HL-60 (cell line): Measurements from ENCODE around the gene QRFPR.

Experiments
- DNase-seq, 2 experiments: peaks; one replicate each; pipeline ENCODE4 v3.0.0-alpha.2; 2010 to 2020; ENCODE audit warnings: low read depth in 1 of 2, low spot score in 1 of 2
- H3K27ac ChIP-seq: fragments of 250-450 bp; sonication (Bioruptor Pico); replicated peaks from 2 replicates; pipeline ENCODE4 v1.5.1; 2020; ENCODE audit warnings: mild to moderate bottlenecking, moderate library complexity
- H3K27me3 ChIP-seq: fragments of 250-450 bp; sonication (Bioruptor Pico); 2 replicates; pipeline ENCODE4 v1.5.1; 2021; ENCODE audit warnings: mild to moderate bottlenecking, moderate library complexity; ENCODE audit not compliant: insufficient read depth, poor library complexity, severe bottlenecking
- H3K4me3 ChIP-seq: replicated peaks from 2 replicates; pipeline ENCODE4 v1.5.1; 2011; ENCODE audit warnings: mild to moderate bottlenecking, control low read depth, low read length; ENCODE audit not compliant: insufficient read depth
- GABPA ChIP-seq: IDR thresholded peaks from 2 replicates; pipeline ENCODE4 v1.6.1; 2012; ENCODE audit warnings: low read depth
- POLR2AphosphoS5 ChIP-seq: IDR thresholded peaks from 2 replicates; pipeline ENCODE4 v1.6.1; 2012; ENCODE audit warnings: low read depth
- REST ChIP-seq: IDR thresholded peaks from 2 replicates; pipeline ENCODE4 v1.6.1; 2012; ENCODE audit warnings: low read depth; ENCODE audit not compliant: insufficient replicate concordance
- SPI1 ChIP-seq: IDR thresholded peaks from 2 replicates; pipeline ENCODE4 v1.6.1; 2012; ENCODE audit warnings: low read depth, mild to moderate bottlenecking, borderline replicate concordance
- TF ChIP-seq, protein P1 (sequence below): IDR thresholded peaks from one replicate; pipeline ENCODE4 v1.5.1; 2011; ENCODE audit warnings: low read length, control low read depth, inconsistent platforms; ENCODE audit not compliant: insufficient read depth

QRFPR gene

GRCh38 chr4:121344098-121344497 lies 36.7 kb downstream of the QRFPR start:
- H3K4me3 ChIP-seq: no peak overlapping the region
- H3K27ac ChIP-seq: no peak overlapping the region
- no peaks in the 10 kb centered on the region for H3K27me3 ChIP-seq
- no peak for DNase-seq
- TF ChIP-seq GABPA (no peak), REST (no peak), POLR2AphosphoS5 (no peak), SPI1 (no peak)
- TF ChIP-seq, protein P1, sequence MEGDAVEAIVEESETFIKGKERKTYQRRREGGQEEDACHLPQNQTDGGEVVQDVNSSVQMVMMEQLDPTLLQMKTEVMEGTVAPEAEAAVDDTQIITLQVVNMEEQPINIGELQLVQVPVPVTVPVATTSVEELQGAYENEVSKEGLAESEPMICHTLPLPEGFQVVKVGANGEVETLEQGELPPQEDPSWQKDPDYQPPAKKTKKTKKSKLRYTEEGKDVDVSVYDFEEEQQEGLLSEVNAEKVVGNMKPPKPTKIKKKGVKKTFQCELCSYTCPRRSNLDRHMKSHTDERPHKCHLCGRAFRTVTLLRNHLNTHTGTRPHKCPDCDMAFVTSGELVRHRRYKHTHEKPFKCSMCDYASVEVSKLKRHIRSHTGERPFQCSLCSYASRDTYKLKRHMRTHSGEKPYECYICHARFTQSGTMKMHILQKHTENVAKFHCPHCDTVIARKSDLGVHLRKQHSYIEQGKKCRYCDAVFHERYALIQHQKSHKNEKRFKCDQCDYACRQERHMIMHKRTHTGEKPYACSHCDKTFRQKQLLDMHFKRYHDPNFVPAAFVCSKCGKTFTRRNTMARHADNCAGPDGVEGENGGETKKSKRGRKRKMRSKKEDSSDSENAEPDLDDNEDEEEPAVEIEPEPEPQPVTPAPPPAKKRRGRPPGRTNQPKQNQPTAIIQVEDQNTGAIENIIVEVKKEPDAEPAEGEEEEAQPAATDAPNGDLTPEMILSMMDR: no peak

- TF ChIP-seq, protein P1: no peak
- TF ChIP-seq POLR2AphosphoS5 (no peak), REST (no peak), SPI1 (no peak), GABPA (no peak)
- Histone ChIP-seq H3K4me3 (no peak overlapping the region), H3K27me3 (no peaks in the 10 kb centered on the region), H3K27ac (no peak overlapping the region)
- DNase-seq: no peak
Measured at GRCh38 chr4:121340247-121340646, 40.6 kb downstream of the QRFPR start.

- Histone ChIP-seq H3K27ac (no peak overlapping the region), H3K4me3 (no peak overlapping the region), H3K27me3 (no peaks in the 10 kb centered on the region)
- DNase-seq: no peak
- no peak for TF ChIP-seq REST
- TF ChIP-seq POLR2AphosphoS5: no peak
- TF ChIP-seq, protein P1: no peak
- no peak for TF ChIP-seq SPI1
- TF ChIP-seq GABPA: no peak
Measured at GRCh38 chr4:121339824-121340223, 41.0 kb downstream of the QRFPR start.
